GM21737 (cell line): ENCODE results near the gene ERH.
"Not testable (repeated sequence)": the region's sequence is repeated elsewhere in the genome, so short reads cannot be mapped to it uniquely, and the experiment has no call there.

Experiments used
- ATAC-seq: cut with Tn5 transposase; IDR thresholded peaks from one replicate; pipeline ENCODE4 v1.9.1; 2021; ENCODE audit warnings: mild to moderate bottlenecking, moderate library complexity; ENCODE audit not compliant: unreplicated experiment

The ERH gene

DNA sequence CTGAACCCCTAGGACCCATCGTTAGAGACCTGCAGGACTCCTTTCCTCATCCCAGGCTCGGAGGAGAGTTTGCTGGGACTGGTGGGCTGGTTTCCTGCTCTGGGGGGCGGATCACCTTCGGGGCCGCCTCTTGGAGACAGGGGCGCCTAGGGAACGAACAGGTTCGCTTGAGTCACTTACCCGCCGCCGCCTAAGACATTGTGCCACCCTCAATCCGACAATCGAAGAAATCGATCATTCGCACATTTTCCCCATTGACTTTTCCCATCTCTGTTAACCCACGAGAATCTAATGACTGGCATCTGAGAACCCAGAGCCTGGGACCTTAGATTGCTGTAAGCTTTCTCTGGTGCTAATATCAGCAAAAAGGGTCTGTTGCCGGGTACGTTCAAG, 715 bp upstream of the ERH start:
- ATAC-seq, result no peak

DNA sequence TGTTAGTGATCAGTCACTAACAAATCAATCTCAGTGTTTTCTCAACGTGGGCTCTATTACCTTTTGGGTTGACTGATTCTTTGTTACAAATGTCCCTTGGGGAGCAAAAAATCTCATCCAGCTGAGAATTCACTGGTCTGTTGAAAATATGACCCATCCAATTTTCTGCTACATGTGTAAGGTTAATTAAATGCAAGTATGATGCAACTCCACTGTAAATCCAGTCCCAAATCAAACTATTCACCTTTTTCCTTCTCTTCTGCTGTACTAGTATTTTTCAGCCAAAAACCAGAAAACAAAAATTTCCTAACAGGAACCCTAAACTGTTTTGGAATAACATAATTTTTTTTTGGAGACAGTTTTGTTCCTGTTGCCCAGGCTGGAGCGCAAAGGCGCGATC, 2.2 kb downstream of the ERH start:
- no peak for ATAC-seq

DNA sequence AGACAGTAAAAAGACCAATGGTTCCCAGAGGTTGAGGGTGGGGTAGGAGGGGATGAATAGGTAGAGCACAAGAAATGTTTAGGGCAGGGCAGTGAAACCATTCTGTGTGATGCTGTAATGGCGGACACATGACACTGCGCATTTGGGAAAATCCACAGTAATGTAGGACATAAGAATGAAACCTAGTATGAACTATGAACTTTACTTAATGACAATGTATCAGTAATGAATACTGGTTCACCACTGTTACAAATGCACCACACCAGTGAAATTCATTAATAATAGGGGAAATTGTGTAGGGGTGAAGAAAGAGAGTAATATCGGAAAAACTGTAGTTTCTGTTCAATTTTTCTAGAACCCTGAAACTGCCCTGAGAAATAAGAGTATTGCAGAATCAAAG, 5.6 kb downstream of the ERH start:
- no peak for ATAC-seq

GRCh38 chr14:69391400-69391799, 6.7 kb downstream of the ERH start:
- not testable (repeated sequence) for ATAC-seq

- ATAC-seq, result no peak
Observed at GRCh38 chr14:69387311-69387710, 10.8 kb downstream of the ERH start.

DNA sequence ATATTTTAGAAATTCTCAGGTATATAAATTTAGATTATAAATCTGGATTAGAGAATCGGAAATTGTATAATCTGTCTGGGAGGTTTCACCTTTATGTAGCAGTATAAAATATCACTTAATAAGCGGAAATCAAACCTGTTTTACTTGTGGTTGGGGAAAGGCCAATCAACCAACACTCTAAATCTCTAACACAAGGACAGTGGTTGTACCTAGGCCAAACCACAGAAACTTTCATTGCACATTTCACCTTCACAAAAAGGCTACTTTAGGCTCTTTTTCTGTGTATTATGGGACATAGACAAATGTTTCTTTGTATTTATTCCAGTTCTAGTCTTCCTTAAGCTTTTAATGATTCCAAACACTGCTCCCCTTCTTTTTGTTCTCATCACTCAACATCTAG, 19.8 kb downstream of the ERH start:
- ATAC-seq, result no peak

GRCh38 chr14:69376439-69376838, 21.7 kb downstream of the ERH start:
- ATAC-seq, result no peak

GRCh38 chr14:69375722-69376121, 22.4 kb downstream of the ERH start:
- ATAC-seq, result no peak

DNA sequence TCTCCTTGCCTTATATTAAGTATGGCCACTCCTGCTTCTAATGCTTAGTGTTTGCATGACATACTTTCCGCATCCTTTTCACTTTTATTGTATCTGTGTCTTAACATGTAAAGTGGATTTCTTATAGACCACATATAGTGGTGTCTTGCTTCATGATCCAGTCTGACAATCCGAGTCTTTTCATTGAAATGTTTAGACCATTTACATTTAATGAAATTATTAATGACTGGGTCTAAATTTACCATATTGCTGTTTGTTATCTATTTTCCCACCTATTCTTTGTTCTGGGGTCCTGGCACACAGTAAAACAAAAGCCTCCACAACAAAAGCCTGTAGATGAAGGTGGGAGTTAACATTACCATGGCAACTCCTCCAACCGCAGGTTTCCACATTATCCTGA, 22.9 kb downstream of the ERH start:
- ATAC-seq, result no peak

DNA sequence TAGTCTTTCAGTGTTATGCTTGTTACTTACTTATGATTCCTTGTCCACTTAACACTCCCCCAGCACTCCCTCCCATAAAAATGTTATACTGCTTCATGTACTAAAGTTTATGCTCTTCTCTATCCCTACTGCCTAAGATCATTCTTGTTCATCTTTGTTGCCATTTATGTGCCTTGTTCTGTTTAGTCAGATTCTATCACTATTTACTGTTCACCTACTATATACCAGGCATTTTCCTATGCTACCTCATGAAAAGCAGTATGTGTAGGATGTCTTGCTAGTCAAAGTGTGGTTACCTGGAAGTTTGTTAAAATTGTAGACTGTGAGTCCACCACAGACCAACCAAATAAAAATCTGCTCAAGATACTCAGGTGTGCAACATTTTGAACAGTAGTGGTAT, 23.9 kb downstream of the ERH start:
- no peak for ATAC-seq

DNA sequence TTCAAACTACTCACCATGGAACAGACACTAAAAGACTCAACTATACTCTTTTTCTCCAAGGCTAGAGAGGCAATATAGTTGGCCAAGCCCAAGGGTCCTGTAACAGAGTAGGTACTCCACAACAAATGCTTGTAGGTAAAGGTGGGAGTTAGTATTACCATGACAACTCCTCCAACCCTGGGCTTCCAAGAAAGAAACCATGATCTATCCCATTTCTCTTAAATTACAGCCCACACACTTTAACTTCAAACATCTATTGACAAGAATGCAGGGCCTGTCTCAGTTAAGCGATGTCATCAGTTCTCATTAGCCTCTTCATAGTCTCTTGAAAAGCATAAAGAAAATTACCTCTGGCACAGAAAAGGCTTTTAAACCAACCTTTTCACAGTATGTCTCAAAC, 25.0 kb downstream of the ERH start:
- ATAC-seq, result no peak

- no peak for ATAC-seq
Observed at GRCh38 chr14:69372146-69372545, 26.0 kb downstream of the ERH start.

DNA sequence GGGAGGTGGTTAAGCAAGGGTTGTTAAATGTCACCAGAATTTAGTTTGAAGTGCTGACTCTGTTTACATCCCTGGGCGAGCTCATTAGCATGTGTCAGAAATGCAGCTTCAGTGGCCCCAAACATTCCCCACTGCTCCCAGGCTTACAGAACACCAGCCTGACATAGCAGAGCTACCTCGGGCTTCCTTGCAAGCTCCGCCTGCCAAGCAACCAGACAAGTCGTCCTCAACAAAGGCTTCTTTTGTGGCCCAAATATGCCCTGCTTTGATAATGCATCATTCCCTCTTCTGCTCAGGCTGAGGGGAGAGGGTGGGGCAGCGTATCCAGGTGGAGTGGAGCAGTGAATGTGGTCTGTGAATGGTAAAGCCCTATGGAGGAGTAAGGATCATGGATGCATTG, 28.0 kb downstream of the ERH start:
- ATAC-seq, result no peak

DNA sequence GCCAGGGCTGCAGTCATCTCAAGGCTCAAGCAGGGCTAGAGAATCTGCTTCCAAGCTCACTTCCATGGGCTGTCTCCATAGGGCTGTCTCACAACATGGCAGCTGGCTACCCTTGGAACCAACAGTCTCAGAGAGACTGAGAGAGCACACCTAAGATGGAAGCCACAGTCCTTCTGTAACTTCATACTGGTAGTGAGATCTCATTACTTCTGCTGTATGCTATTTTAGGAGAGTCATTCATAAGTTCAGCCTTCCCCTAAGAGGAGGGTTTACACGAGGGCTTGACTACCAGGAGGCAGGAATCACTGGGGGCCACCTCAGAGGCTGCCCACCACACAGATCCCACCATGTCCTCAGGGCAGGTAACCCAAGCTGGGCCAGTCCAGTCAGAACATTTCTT, 29.7 kb downstream of the ERH start:
- ATAC-seq, result no peak

DNA sequence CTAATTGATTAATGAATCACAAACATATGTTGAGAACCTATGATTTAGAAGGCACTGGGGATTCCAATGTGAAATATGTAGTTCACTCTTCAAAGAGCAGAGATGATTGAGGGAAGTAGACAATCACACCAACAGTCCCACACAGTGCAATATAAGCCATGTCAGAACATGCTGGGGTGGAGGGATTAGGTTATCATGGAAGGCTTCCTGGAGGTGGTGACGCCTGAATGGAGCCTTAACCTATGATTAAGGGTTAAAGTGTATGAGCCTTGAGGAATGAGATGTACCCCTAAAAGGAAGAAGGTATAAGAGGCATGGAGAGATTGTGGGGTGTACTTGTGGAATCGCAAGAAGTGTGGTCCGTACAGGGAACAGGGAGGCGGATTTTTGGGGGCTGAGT, 31.3 kb downstream of the ERH start:
- ATAC-seq, result no peak

DNA sequence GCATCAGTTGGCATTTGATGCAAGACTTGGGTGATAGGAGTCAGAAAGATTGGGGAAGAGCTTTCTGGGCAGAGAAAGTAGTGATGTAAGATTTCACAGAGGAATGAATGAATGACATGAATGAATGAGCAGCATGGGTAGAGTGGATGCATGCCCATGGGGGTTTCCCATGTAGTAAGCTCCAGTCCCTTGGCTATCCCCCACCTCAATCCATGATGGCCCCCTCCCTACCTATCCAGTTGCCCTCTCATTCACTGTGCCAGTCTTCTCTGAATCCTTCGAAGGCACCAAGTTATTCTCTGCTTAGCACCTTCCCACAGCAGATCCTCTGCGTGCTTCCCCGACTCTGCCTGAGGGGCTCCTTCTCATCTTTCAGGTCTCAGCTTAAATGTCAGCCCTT, 32.0 kb downstream of the ERH start:
- no peak for ATAC-seq

DNA sequence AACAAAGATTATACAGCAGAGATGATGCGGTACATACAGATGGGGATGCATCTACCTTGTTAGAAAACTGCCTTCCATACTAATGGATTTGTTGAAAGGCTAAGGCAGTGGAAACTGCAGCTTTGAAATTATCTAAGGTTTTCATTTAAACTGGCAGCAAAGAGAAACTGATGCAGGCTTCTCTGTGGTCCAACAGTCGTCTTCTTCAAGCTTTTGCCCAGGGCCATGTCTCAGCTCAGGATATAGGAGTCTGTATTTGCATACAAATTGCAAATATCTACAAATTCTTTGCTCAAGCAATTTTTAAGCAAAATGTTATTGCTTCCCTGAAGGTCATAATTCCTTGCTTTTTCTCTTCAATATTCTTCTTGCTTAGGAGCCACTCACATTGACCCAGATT, 33.7 kb downstream of the ERH start:
- no peak for ATAC-seq

- no peak for ATAC-seq
Observed at GRCh38 chr14:69363964-69364363, 34.1 kb downstream of the ERH start.

DNA sequence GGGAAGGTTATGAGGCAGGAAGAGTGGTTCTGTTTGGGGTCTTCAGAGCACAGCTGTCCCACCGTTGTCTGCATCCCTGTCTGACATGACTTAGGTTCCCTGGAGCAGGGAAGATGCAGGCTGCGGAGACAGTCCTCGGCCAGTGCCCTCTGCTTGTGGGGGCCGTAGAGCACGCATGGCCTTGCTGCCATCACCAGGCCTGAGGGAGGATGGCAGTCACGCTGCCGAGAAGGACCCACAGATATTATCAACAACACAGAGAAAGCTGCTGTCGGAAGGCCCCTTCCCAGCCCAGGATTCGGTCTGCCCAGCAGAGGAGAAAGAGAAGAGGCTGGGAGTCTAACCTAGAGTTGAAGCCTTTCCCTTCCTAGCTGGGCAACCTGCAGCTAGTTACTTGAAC, 35.0 kb downstream of the ERH start:
- no peak for ATAC-seq

DNA sequence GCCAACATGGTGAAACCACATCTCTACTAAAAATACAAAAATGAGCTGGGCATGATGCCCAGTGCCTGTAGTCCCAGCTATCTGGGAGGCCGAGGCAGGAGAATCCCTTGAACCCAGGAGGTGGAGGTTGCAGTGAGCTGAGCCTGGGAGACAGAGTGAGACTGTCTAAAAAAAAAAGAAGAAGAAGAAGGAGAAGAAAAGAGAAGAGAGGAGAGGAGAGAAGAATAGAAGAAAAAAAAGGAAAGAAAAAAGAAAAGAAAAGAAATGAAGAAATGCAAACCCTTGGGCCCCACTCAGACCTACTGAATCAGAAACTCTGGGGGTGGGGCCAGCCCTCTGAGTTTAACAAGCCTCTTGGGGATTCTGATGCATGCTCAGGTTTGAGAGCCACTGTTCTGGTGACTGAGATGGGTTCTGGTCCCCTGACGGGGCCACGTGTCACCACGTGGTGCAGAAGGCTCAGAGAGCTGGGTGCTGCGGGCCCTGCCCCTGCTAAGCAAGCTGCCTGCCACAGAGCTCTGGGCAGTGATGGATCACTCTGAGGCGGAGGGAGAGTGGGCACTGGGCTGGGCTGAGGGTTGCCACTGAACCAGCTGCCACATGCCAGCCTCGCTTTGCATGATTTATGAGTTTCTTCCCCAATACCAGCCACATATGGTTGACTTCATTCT, 37.5 kb downstream of the ERH start:
- no peak for ATAC-seq

- ATAC-seq, result no peak
Observed at GRCh38 chr14:69358966-69359365, 39.1 kb downstream of the ERH start.

DNA sequence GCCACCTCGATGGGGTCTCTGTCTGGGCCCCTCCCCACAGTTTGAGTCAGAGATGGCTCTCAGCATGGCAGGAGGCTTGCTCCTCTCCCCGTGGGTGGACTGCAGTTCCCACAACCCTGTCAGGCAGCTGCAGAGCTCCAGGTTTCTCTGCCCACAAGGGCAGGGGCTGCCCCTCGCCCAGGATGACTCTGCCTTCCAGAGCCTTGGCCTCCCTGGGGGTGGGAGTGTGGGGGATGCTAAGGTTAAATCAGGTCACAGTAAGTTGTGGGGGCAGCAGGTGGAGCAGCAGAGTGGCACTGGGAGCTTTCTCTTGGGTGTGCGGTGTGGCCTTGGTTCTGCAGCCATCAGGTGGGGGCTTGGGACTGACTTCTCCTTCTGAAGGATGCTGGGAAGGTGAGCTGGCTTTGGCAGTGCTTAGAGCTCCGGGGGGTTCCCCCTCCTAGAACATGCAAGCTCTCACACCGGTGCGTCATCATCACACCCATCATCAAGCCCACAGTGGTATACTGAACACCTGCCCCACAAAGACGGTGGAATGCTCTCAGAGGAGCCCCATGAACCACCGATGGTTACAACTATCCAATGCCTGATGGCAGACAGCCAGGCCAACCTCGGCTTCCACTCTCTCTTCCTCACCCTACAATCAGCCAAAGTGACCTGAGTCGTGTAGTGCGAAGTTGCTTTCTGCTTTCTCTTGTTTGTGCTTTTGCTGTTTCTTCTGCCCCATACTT, 39.7 kb downstream of the ERH start:
- no peak for ATAC-seq
